Stimulated activated CD4-positive, alpha-beta T cell treated with anti-CD3 and anti-CD28 coated beads, Interleukin-2, amount 100 ng/mL, for 48 hours (primary cell): ENCODE measurements around the gene MOB3A.
A peak's percentile ranks its signal among the peaks of the same experiment; 100 is the strongest.
"Not testable (repeated sequence)": the region's sequence is repeated elsewhere in the genome, so short reads cannot be mapped to it uniquely, and the experiment has no call there.

ENCODE experiments used
- DNase-seq, 2 donors: peaks; one replicate each; pipeline ENCODE4 v3.0.0-alpha.2; 2020

The MOB3A gene

GRCh38 chr19:2045501-2046045, 50.6 kb downstream of the MOB3A start:
- no peak for DNase-seq

GRCh38 chr19:2044709-2045500, 51.2 kb downstream of the MOB3A start:
- DNase-seq, result no peak

GRCh38 chr19:2043961-2044708, 52.0 kb downstream of the MOB3A start:
- DNase-seq, result no peak

GRCh38 chr19:2043251-2043641, 52.9 kb downstream of the MOB3A start:
- no peak for DNase-seq

- no peak for DNase-seq
Observed at GRCh38 chr19:2042485-2043250, 53.5 kb downstream of the MOB3A start.

- DNase-seq, result peak; percentile 99
Observed at GRCh38 chr19:2041683-2042484, 54.2 kb downstream of the MOB3A start.

- no peak for DNase-seq
Observed at GRCh38 chr19:2041433-2041682, 54.8 kb downstream of the MOB3A start.

GRCh38 chr19:2040647-2041432, 55.3 kb downstream of the MOB3A start:
- DNase-seq, result no peak

- no peak for DNase-seq
Observed at GRCh38 chr19:2039959-2040646, 56.0 kb downstream of the MOB3A start.

GRCh38 chr19:2039089-2039958, 56.8 kb downstream of the MOB3A start:
- DNase-seq, result no peak

GRCh38 chr19:2038284-2039088, 57.6 kb downstream of the MOB3A start:
- no peak for DNase-seq

- DNase-seq, result no peak
Observed at GRCh38 chr19:2037651-2038255, 58.4 kb downstream of the MOB3A start.

GRCh38 chr19:2036424-2036823, 59.7 kb downstream of the MOB3A start:
- no peak for DNase-seq

GRCh38 chr19:2035590-2035991, 60.5 kb downstream of the MOB3A start:
- DNase-seq, result no peak

- DNase-seq, result peak; percentile 62 to 67
Observed at GRCh38 chr19:2034729-2035589, 61.2 kb downstream of the MOB3A start.

GRCh38 chr19:2034253-2034652, 61.9 kb downstream of the MOB3A start:
- DNase-seq, result not testable (repeated sequence)

- DNase-seq, result no peak
Observed at GRCh38 chr19:2033825-2034159, 62.3 kb downstream of the MOB3A start.
